ENCODE results near the gene CCDC15. TPM values are rescaled to one million over a fixed set of nuclear protein-coding genes. Genes with fewer than 3 reads are reported as not detected.
A peak's percentile ranks its signal among the peaks of the same experiment; 100 is the strongest.

CCDC15 gene
- total RNA-seq, 2 donors from 2014 or later = 2.7 to 6.8 TPM

DNA sequence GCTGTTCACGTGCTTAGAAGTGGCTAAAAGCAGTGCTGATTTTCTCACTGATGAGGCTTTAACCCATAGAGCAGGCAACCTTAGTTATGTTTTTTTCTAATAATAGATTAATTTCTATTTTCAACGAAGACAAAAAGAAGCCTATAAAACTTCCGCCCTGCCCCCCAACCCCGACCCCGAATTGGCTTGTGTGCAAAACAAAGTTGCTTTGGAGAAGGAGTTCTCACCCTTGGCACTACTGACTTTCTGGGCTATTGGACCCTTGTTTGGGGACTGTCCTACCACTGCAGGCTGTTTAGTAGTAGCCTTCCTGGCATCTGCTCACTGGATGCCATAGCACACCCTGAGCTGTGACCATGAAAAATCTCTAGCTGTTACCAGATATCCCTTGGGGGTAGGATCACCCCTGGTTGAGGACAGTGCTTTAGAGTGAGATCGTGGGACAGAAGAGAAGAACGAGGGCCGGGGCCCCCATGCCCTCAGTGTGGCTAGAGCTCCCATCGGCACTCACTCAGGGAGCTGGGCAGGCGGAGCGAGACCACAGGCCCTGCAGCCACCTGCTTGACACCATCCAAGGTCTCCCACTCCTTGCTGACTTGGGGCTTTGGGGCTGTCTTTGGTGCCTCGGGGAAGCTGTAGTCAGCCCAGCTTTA, 126.0 kb downstream of the CCDC15 start:
- no peak for ATAC-seq
- DNase-seq (ENCODE audit: low spot score) = no peak
- no peaks in the 10 kb centered on the region for H3K4me1 Mint-ChIP-seq (ENCODE audit: low read depth in 2 of 2)
- H3K27ac Mint-ChIP-seq = no peak overlapping the region
- no peaks in the 10 kb centered on the region for H3K27me3 Mint-ChIP-seq
- H3K36me3 Mint-ChIP-seq = no peaks in the 10 kb centered on the region
- H3K9me3 Mint-ChIP-seq = no peaks in the 10 kb centered on the region
- no peak overlapping the region for H3K4me3 Mint-ChIP-seq

DNA sequence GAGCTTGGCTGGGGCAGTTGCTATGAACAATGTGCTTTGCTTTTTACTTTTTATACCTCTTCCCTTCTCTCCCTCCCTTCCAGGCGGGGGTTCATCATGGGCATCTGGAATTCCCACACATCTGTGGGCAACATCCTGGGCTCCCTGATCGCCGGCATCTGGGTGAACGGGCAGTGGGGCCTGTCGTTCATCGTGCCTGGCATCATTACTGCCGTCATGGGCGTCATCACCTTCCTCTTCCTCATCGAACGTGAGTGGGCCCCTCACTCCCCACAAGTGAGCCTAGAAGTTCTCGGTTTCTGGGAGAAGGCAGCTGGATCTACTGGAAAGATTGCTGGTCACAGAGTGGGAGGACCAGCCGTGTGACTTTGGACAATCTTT, 126.5 kb downstream of the CCDC15 start:
- ATAC-seq = no peak
- Mint-ChIP-seq H3K27me3 (no peaks in the 10 kb centered on the region), H3K36me3 (no peaks in the 10 kb centered on the region), H3K27ac (no peak overlapping the region), H3K4me1 (ENCODE audit: low read depth in 2 of 2) (no peaks in the 10 kb centered on the region), H3K9me3 (no peaks in the 10 kb centered on the region), H3K4me3 (no peak overlapping the region)
- DNase-seq (ENCODE audit: low spot score) = no peak

DNA sequence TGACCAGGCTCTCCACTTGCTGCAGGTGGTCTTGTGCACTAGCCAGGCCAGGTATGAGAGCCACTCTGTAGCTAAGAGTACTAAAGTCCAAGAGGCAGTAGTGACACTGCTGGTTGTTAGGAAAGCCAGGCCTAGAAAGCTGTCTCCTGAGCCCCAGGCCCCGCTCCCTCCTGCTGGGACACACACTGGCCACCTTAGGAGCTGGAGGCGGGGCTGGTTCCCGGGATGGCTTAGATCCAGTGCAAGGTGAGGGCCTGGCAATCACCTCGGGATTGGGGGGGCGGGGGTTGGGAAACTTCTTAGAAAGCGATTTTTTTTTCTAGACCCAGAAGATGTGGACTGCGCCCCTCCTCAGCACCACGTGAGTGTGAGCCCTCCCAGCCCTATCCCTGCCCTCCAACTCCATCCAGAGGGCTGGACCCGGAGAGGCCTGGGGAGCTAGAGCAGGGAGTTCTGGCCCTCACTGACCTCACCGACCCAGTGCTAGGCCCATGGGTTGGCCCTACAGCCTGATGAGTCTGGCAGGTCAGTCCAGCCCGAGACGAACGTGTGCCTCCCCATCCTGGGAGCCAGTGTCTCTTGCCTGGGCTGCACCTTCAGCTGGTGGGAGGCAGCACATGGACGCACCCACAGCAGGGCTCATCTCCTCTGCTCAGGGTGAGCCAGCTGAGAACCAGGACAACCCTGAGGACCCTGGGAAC, 127.2 kb downstream of the CCDC15 start:
- no peak overlapping the region for H3K27ac Mint-ChIP-seq
- no peak overlapping the region for H3K4me3 Mint-ChIP-seq
- H3K4me1 Mint-ChIP-seq (ENCODE audit: low read depth in 2 of 2) = no peaks in the 10 kb centered on the region
- no peak for ATAC-seq
- no peaks in the 10 kb centered on the region for H3K36me3 Mint-ChIP-seq
- H3K27me3 Mint-ChIP-seq = no peaks in the 10 kb centered on the region
- no peaks in the 10 kb centered on the region for H3K9me3 Mint-ChIP-seq
- DNase-seq (ENCODE audit: low spot score) = no peak

- H3K36me3 Mint-ChIP-seq = no peaks in the 10 kb centered on the region
- no peaks in the 10 kb centered on the region for H3K27me3 Mint-ChIP-seq
- no peak for DNase-seq (ENCODE audit: low spot score)
- no peak for ATAC-seq
- no peaks in the 10 kb centered on the region for H3K4me1 Mint-ChIP-seq (ENCODE audit: low read depth in 2 of 2)
- H3K27ac Mint-ChIP-seq = no peak overlapping the region
- no peaks in the 10 kb centered on the region for H3K9me3 Mint-ChIP-seq
- no peak overlapping the region for H3K4me3 Mint-ChIP-seq
Measured at GRCh38 chr11:125082040-125082439, 128.0 kb downstream of the CCDC15 start.

- H3K36me3 Mint-ChIP-seq = no peaks in the 10 kb centered on the region
- no peaks in the 10 kb centered on the region for H3K4me1 Mint-ChIP-seq (ENCODE audit: low read depth in 2 of 2)
- ATAC-seq (no peak), DNase-seq (ENCODE audit: low spot score) (no peak)
- H3K9me3 Mint-ChIP-seq = no peaks in the 10 kb centered on the region
- no peak overlapping the region for H3K4me3 Mint-ChIP-seq
- no peak overlapping the region for H3K27ac Mint-ChIP-seq
- no peaks in the 10 kb centered on the region for H3K27me3 Mint-ChIP-seq
Measured at GRCh38 chr11:125082611-125083311, 128.8 kb downstream of the CCDC15 start.

DNA sequence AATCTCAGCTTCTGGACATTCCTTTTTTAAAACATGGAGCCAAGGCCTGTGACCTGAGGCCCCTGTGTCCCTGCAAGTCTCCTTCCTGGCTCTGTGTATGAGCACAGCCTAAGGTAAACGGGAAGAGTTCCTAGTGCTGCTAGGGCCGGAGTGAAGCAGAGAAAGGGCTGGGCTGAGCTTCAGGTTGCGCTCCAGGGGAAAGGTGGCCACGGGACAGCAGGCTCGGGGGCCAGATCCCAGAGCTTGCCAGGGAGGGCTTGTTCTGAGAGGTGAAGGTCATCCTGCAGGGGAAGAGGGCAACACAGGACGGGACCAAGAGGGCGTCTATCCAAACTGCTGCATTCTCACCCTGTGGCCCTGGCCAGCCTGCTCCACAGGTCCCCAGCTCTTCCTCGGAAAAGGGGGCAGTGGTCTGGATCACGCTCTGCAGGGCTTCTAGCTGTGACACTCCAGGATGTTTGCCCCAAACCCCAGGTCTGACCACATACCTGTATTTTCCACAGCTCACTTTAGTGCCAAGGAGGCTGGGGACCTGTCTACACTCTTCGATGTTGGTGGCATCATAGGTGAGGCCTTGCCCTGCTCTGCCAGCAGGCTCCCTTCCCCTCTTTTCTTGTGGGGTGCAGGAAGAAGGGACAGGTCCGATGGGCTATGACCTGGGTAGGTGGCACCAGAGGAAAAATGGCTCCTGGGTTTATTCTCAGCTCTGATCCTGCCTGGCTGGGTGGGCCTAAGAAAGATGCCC, 129.5 kb downstream of the CCDC15 start:
- Mint-ChIP-seq H3K27ac (no peak overlapping the region), H3K4me3 (no peak overlapping the region), H3K9me3 (no peaks in the 10 kb centered on the region), H3K27me3 (no peaks in the 10 kb centered on the region), H3K4me1 (ENCODE audit: low read depth in 2 of 2) (no peaks in the 10 kb centered on the region), H3K36me3 (no peaks in the 10 kb centered on the region)
- DNase-seq (ENCODE audit: low spot score) (no peak), ATAC-seq (no peak)

GRCh38 chr11:125084057-125084416, 130.0 kb downstream of the CCDC15 start:
- DNase-seq (ENCODE audit: low spot score) (no peak), ATAC-seq (no peak)
- H3K9me3 Mint-ChIP-seq = no peaks in the 10 kb centered on the region
- no peaks in the 10 kb centered on the region for H3K4me1 Mint-ChIP-seq (ENCODE audit: low read depth in 2 of 2)
- H3K27ac Mint-ChIP-seq = no peak overlapping the region
- H3K4me3 Mint-ChIP-seq = no peak overlapping the region
- no peaks in the 10 kb centered on the region for H3K36me3 Mint-ChIP-seq
- H3K27me3 Mint-ChIP-seq = no peaks in the 10 kb centered on the region

DNA sequence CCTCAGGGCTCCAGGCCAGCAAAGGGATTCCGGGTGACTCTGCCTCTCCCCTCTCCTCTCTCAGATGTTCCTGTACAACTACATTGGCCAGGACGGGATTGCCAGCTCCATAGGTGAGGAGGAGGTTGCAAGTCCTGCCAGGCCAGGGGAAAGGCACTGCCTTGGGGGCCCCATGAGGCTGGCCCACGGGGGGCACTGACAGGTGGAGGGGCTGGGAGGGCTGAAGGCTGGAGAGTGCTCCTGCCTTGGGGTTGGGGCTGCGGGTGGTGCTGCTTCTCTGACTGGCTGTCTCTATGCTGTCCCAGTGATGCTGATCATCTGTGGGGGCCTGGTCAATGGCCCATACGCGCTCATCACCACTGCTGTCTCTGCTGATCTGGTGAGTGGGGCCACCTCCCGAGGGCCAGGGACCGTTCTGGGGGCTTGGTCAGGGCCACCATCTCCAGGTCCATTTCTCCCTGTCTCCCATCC, 130.8 kb downstream of the CCDC15 start:
- no peak for ATAC-seq
- no peak overlapping the region for H3K27ac Mint-ChIP-seq
- H3K9me3 Mint-ChIP-seq = no peaks in the 10 kb centered on the region
- no peak for DNase-seq (ENCODE audit: low spot score)
- H3K4me1 Mint-ChIP-seq (ENCODE audit: low read depth in 2 of 2) = no peaks in the 10 kb centered on the region
- no peaks in the 10 kb centered on the region for H3K27me3 Mint-ChIP-seq
- H3K36me3 Mint-ChIP-seq = no peaks in the 10 kb centered on the region
- H3K4me3 Mint-ChIP-seq = no peak overlapping the region

DNA sequence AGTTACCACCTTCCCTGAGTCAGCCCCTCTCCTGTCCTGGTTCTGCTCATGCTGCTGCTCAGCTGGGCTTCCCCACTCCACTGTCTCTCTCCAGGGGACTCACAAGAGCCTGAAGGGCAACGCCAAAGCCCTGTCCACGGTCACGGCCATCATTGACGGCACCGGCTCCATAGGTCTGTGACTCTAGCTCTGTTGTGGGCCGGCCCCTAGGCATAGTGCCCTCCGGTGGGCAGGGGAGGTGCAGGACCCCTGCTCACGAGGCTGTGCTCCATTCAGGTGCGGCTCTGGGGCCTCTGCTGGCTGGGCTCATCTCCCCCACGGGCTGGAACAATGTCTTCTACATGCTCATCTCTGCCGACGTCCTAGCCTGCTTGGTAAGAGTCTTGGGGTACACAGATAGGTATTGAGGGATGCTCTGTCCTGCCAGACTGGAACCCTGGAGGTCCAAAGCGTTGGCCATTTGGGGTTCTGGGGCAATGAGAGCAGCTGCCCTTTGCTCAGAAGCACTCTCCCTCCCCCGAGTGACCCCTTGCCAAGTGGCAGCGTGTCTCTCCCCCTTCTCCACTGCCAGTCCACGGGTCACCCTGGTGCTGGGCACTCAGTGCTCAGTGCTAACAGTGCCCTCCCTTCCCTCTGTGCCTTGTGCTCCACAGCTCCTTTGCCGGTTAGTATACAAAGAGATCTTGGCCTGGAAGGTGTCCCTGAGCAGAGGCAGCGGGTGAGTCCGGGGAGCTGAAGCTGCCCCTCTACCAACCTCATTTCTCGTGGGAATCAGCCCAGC, 131.5 kb downstream of the CCDC15 start:
- DNase-seq (ENCODE audit: low spot score) (no peak), ATAC-seq (peak in 1 of 2 donors; percentile 17)
- no peaks in the 10 kb centered on the region for H3K36me3 Mint-ChIP-seq
- no peaks in the 10 kb centered on the region for H3K4me1 Mint-ChIP-seq (ENCODE audit: low read depth in 2 of 2)
- H3K27me3 Mint-ChIP-seq = no peaks in the 10 kb centered on the region
- no peak overlapping the region for H3K4me3 Mint-ChIP-seq
- no peaks in the 10 kb centered on the region for H3K9me3 Mint-ChIP-seq
- no peak overlapping the region for H3K27ac Mint-ChIP-seq

- no peak for DNase-seq (ENCODE audit: low spot score)
- Mint-ChIP-seq H3K4me3 (no peak overlapping the region), H3K27me3 (no peaks in the 10 kb centered on the region), H3K36me3 (no peaks in the 10 kb centered on the region), H3K4me1 (ENCODE audit: low read depth in 2 of 2) (peaks cover 0 to 4% of the 10 kb centered on the region in 2 donors), H3K9me3 (no peaks in the 10 kb centered on the region), H3K27ac (no peak overlapping the region)
- ATAC-seq = no peak
Measured at GRCh38 chr11:125086633-125087296, 132.8 kb downstream of the CCDC15 start.

DNA sequence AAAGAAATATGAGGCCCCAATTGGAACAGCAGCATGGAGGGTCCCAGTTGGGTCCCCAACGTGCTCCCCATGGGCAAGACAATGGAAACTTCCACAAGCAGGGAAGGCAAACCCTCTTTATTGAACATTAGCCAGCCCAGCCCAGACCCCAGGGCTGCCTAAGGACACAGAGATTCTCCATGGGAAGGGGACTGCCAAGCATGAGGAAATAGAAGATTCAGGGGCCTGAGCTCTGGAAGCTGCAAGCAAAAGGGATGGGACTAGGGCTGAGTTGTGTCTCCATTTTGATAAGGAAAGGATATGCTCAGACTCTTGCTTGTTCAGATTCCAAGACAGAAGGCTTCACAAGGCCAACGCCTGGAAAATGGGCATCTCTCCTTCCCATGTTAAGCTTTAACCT, 134.1 kb downstream of the CCDC15 start:
- Mint-ChIP-seq H3K27ac (no peak overlapping the region), H3K4me1 (ENCODE audit: low read depth in 2 of 2) (peaks cover 0 to 4% of the 10 kb centered on the region in 2 donors), H3K9me3 (no peaks in the 10 kb centered on the region), H3K4me3 (no peak overlapping the region), H3K27me3 (no peaks in the 10 kb centered on the region), H3K36me3 (no peaks in the 10 kb centered on the region)
- ATAC-seq = no peak
- DNase-seq (ENCODE audit: low spot score) = no peak

- Mint-ChIP-seq H3K4me1 (ENCODE audit: low read depth in 2 of 2) (peaks cover 0 to 4% of the 10 kb centered on the region in 2 donors), H3K36me3 (no peaks in the 10 kb centered on the region), H3K9me3 (no peaks in the 10 kb centered on the region), H3K27me3 (no peaks in the 10 kb centered on the region), H3K27ac (no peak overlapping the region), H3K4me3 (no peak overlapping the region)
- no peak for ATAC-seq
- DNase-seq (ENCODE audit: low spot score) = no peak
Measured at GRCh38 chr11:125088576-125089455, 134.8 kb downstream of the CCDC15 start.

Data from natural killer cell treated with Interleukin-12 subunit alpha and Interleukin-12 subunit beta and Interleukin-15 and Interleukin-18, amount 100 ng/mL, for 72 hours (primary cell).